Endothelial cell of umbilical vein (primary cell): ENCODE results near the gene ANKRD62. TPM values are rescaled to one million over a fixed set of nuclear protein-coding genes. Genes with fewer than 3 reads are reported as not detected.

Source experiments
- BruUV-seq: library from RNA; stranded (reverse); fragments of 400-500 nt; replicated peaks from 2 replicates; lab custom pipeline; 2021; lab: Mats Ljungman, UMichigan
- CTCF ChIA-PET: fragments of 300-600, 350-600 bp; sonication (Branson Sonifier 250); formaldehyde crosslinking; loops from one replicate; lab custom pipeline; 2021; ENCODE audit warnings: antibody characterized with exemption, inconsistent platforms; lab: Charles Lee
- POLR2A ChIA-PET: fragments of 300-600, 350-600 bp; sonication (Branson Sonifier 250); formaldehyde crosslinking; loops from one replicate; lab custom pipeline; 2021; ENCODE audit warnings: antibody characterized with exemption, inconsistent platforms; lab: Charles Lee
- DNase-seq: peaks from one replicate; pipeline ENCODE4 v3.0.0-alpha.2; 2011; ENCODE audit warnings: low read depth, low spot score
- FAIRE-seq: peaks from 2 replicates; lab custom pipeline; 2011; peaks lifted over from hg19 to GRCh38; lab: Jason Lieb, UNC
- H2AFZ ChIP-seq: 2 replicates; pipeline ENCODE4 v1.6.0; 2012; ENCODE audit warnings: low read depth, low read length, control low read depth, inconsistent platforms
- H3K27ac ChIP-seq: 2 replicates; pipeline ENCODE4 v1.5.1; 2011; ENCODE audit warnings: low read depth, mild to moderate bottlenecking, control low read depth, low read length, moderate library complexity; ENCODE audit not compliant: insufficient read depth
- H3K27me3 ChIP-seq, 2 experiments: 2 replicates each; pipeline versions ENCODE4 v1.6.0 to v1.6.1; 2011; ENCODE audit warnings: low read length in 2 of 2, mixed read lengths in 1 of 2; ENCODE audit not compliant: control insufficient read depth in 2 of 2, insufficient read depth in 2 of 2
- H3K36me3 ChIP-seq, 2 experiments: 2 replicates in 1 of 2; 3 replicates in 1 of 2; pipeline ENCODE4 v1.5.1; 2011; ENCODE audit warnings: low read length in 2 of 2, mild to moderate bottlenecking in 1 of 2, moderate library complexity in 1 of 2; ENCODE audit not compliant: control insufficient read depth in 2 of 2, insufficient read depth in 2 of 2; ENCODE audit errors: extremely low read depth in 1 of 2
- H3K4me1 ChIP-seq: 3 replicates; pipeline ENCODE4 v1.5.1; 2011; ENCODE audit warnings: mild to moderate bottlenecking, low read length; ENCODE audit not compliant: control insufficient read depth, insufficient read depth; ENCODE audit errors: extremely low read depth
- H3K4me2 ChIP-seq: 2 replicates; pipeline ENCODE4 v1.6.1; 2011; ENCODE audit warnings: low read length, control low read depth, mixed read lengths; ENCODE audit not compliant: insufficient read depth
- H3K4me3 ChIP-seq, 3 experiments: fragments of 200-600 bp in 1 of 3; sonication (generic), shearing (Covaris generic) in 1 of 3; replicated peaks in 1 of 3; 2 replicates each; pipeline ENCODE4 v1.5.1; 2011 to 2016; ENCODE audit warnings: control low read depth in 3 of 3, low read length in 3 of 3, mild to moderate bottlenecking in 2 of 3, inconsistent platforms in 1 of 3, low read depth in 1 of 3, moderate library complexity in 1 of 3; ENCODE audit not compliant: insufficient read depth in 1 of 3
- H3K79me2 ChIP-seq: 2 replicates; pipeline ENCODE4 v1.6.0; 2012; ENCODE audit warnings: low read length, inconsistent platforms; ENCODE audit not compliant: control insufficient read depth, insufficient read depth
- H3K9ac ChIP-seq: replicated peaks from 2 replicates; pipeline ENCODE3; 2011; ENCODE audit warnings: low read length, control low read depth; ENCODE audit not compliant: insufficient read depth; ENCODE audit errors: extremely low read depth
- H3K9me1 ChIP-seq: replicated peaks from 3 replicates; pipeline ENCODE4 v1.6.0; 2011; ENCODE audit warnings: mild to moderate bottlenecking, low read length; ENCODE audit not compliant: control insufficient read depth, insufficient read depth; ENCODE audit errors: extremely low read depth
- H3K9me3 ChIP-seq: replicated peaks from 2 replicates; pipeline ENCODE4 v1.5.1; 2012; ENCODE audit warnings: low read length, inconsistent platforms; ENCODE audit not compliant: control insufficient read depth, insufficient read depth
- H4K20me1 ChIP-seq: replicated peaks from 2 replicates; pipeline ENCODE3; 2011; ENCODE audit warnings: mild to moderate bottlenecking, low read length; ENCODE audit not compliant: control insufficient read depth, insufficient read depth; ENCODE audit errors: extremely low read depth
- EZH2 ChIP-seq: IDR thresholded peaks from 2 replicates; pipeline ENCODE4 v1.6.1; 2012; ENCODE audit warnings: borderline replicate concordance, low read depth, mild to moderate bottlenecking, moderate library complexity, low read length, inconsistent platforms; ENCODE audit not compliant: severe bottlenecking
- GATA2 ChIP-seq: IDR thresholded peaks from 2 replicates; pipeline ENCODE4 v1.7.0; 2011; ENCODE audit warnings: low read depth, mild to moderate bottlenecking, moderate library complexity, mixed read lengths, low read length; ENCODE audit not compliant: insufficient read length, insufficient read depth
- JUN ChIP-seq: IDR thresholded peaks from 2 replicates; pipeline ENCODE4 v1.6.1; 2011; ENCODE audit warnings: borderline replicate concordance, low read depth; ENCODE audit not compliant: insufficient read length, insufficient read depth
- MYC ChIP-seq: IDR thresholded peaks from one replicate; pipeline ENCODE4 v1.6.1; 2011; ENCODE audit warnings: mild to moderate bottlenecking, low read depth, low read length
- POLR2A ChIP-seq: IDR thresholded peaks from 2 replicates; pipeline ENCODE4 v1.6.1; 2012; ENCODE audit warnings: low read depth, mild to moderate bottlenecking, control low read depth, low read length
- POLR2AphosphoS5 ChIP-seq: IDR thresholded peaks from 2 replicates; pipeline ENCODE4 v1.6.1; 2012; ENCODE audit warnings: low read depth, mild to moderate bottlenecking, control low read depth, low read length, moderate library complexity; ENCODE audit not compliant: insufficient read depth
- dilution Hi-C: fragments of 300-500 bp; cut with MboI; formaldehyde crosslinking; loops from one replicate; pipeline ENCODE4 v1.15.0; 2019; ENCODE audit warnings: low sequenced_read_pairs; ENCODE audit not compliant: extremely low pct_ligation_motif_present
- intact Hi-C: fragments of 100-400 bp; cut with micrococcal nuclease; formaldehyde crosslinking; loops from one replicate; pipeline ENCODE4 v1.10.0; 2022
- polyA plus RNA-seq, 4 experiments: library from polyadenylated mRNA; depleted of rRNA in 3 of 4; stranded (reverse) in 3 of 4; unstranded in 1 of 4; fragments of >200 nt; gene quantifications; 2 replicates each; pipeline versions ENCODE4 v1.2.1 to v1.2.3, GENCODE V29; 2011 to 2012; ENCODE audit warnings: missing spikeins in 1 of 4
- total RNA-seq: library from RNA; stranded (reverse); gene quantifications from 2 replicates; pipeline ENCODE4 v1.2.3, GENCODE V29; 2021
- TF ChIP-seq, protein P1 (sequence below), 2 donors: IDR thresholded peaks; 1 replicate in 1 of 2; 2 replicates in 1 of 2; pipeline ENCODE4 v1.5.1; 2011; ENCODE audit warnings: low read length in 2 of 2, mild to moderate bottlenecking in 2 of 2, moderate library complexity in 2 of 2, control low read depth in 1 of 2, inconsistent platforms in 1 of 2, low read depth in 1 of 2; ENCODE audit not compliant: insufficient read depth in 1 of 2; ENCODE audit errors: extremely low read depth in 1 of 2

ANKRD62 gene
- total and polyA plus RNA-seq, 2 donors (not counting 3 experiments of a cell fraction or from before 2014, with no cell fraction given): not detected

DNA sequence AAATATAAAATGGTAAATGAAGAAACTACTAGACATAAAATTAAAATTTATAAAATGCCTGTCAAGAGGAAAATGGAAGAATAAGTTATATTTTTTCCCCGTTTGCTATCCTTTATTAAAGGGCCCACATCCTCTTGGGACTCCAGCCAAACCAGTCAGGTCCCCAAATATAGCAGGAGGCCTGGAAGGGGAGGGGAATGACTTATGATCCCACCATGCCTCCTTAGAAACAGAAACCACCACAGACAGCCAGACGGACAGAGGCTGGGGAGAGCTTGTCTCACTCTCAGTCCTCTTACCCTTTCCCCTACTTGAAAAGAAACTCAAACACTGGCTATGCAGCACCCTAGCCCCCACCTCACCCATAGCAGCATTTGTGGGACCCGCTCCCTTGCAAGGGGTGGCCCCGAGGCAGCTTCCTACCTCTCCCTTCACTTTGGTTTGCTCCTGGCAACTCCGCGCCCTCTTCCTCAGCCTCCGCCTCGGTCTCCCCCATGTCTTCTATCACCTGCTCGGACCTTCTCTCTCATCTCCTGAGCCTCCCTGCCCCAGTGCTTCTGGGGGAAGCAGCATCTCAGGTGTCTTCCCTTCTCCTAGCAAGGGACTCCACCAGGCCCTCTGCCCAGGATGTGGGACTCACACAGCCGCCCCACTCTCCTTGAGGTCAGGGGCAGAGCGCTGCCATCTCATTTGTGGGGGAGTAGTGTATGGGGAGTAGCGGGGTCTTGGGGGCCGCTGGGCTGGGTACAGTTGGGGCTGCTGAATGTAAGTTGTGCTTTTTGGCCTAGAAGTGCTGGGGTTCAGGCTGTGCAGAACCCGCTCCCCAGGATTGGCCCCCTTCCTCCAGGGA, 37.4 kb upstream of the ANKRD62 start:
- no peak for FAIRE-seq
- intact Hi-C loops (no loop called here), dilution Hi-C loops (no loop called here)
- no peaks in the 10 kb centered on the region for H3K9me3 ChIP-seq
- H3K27ac ChIP-seq: no peak overlapping the region
- BruUV-seq: no TSS peak
- no peak overlapping the region for H3K4me2 ChIP-seq
- TF ChIP-seq GATA2: no peak
- TF ChIP-seq POLR2A: no peak
- TF ChIP-seq, protein P1, sequence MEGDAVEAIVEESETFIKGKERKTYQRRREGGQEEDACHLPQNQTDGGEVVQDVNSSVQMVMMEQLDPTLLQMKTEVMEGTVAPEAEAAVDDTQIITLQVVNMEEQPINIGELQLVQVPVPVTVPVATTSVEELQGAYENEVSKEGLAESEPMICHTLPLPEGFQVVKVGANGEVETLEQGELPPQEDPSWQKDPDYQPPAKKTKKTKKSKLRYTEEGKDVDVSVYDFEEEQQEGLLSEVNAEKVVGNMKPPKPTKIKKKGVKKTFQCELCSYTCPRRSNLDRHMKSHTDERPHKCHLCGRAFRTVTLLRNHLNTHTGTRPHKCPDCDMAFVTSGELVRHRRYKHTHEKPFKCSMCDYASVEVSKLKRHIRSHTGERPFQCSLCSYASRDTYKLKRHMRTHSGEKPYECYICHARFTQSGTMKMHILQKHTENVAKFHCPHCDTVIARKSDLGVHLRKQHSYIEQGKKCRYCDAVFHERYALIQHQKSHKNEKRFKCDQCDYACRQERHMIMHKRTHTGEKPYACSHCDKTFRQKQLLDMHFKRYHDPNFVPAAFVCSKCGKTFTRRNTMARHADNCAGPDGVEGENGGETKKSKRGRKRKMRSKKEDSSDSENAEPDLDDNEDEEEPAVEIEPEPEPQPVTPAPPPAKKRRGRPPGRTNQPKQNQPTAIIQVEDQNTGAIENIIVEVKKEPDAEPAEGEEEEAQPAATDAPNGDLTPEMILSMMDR (IDR thresholded peaks at IDR 0.05; ENCODE audit: extremely low read depth in 1 of 2, insufficient read depth in 1 of 2, low read depth in 1 of 2, low read length in 2 of 2): no peak
- no peak for TF ChIP-seq EZH2
- TF ChIP-seq POLR2AphosphoS5: no peak
- TF ChIP-seq JUN: no peak
- no peak for TF ChIP-seq MYC
- H3K4me1 ChIP-seq: no peaks in the 10 kb centered on the region
- H3K4me3 ChIP-seq: no peak overlapping the region
- no peak overlapping the region for H3K9ac ChIP-seq
- no peaks in the 10 kb centered on the region for H3K36me3 ChIP-seq
- H3K79me2 ChIP-seq: no peaks in the 10 kb centered on the region
- CTCF ChIA-PET: no interaction called here
- POLR2A ChIA-PET: no interaction called here
- H3K9me1 ChIP-seq: no peaks in the 10 kb centered on the region
- H2AFZ ChIP-seq: no peak overlapping the region
- no peaks in the 10 kb centered on the region for H4K20me1 ChIP-seq
- DNase-seq: no peak
- H3K27me3 ChIP-seq: peaks cover 2 to 12% of the 10 kb centered on the region in 2 experiments
